NCI-H69 (cell line): Measurements from ENCODE around the gene SLFNL1.

Experiments
- DNase-seq: peaks from one replicate; lab custom pipeline; 2025; lab: John Stamatoyannopoulos, UW

SLFNL1 gene

DNA sequence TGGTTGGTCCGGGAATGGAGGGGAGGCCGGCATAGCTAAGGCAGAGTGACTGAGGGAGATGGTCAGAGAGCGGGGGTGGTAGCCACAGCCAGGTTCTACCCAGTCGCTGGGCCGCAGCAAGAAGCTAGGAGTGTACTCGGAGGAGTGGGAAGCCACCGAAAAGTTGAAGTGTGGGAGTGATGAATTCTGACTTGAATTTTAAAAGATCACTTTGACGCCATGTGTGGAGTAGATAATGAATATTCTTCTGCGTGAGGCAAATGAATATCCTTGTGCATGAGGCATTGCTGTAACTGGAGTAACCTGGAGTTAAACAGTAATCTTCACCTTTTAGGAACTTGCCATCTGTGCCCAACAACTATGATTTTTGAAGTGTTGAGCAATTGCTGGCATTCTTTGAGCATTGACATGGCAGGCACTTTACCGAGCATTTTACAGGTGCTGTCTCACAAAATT, 35.2 kb downstream of the SLFNL1 start:
- no peak for DNase-seq

DNA sequence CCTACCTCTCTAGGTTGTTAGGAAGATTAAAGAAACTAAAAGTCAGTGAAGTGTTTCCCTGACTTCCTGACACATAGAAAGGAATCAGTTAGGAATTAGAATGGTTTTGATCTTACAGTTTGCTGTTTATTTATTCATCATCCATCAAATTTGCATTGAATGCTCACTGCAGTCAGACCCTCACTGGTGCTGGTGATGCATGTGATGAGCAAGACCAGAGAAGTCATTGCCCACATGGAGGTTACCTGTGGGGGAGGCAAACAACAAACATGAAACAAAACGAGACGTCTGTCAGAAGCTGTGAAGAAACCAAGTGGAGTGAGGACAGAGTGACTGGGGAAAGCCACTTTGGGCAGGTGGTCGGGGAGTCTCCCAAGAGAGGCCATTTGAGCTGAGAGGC, 35.6 kb downstream of the SLFNL1 start:
- no peak for DNase-seq

DNA sequence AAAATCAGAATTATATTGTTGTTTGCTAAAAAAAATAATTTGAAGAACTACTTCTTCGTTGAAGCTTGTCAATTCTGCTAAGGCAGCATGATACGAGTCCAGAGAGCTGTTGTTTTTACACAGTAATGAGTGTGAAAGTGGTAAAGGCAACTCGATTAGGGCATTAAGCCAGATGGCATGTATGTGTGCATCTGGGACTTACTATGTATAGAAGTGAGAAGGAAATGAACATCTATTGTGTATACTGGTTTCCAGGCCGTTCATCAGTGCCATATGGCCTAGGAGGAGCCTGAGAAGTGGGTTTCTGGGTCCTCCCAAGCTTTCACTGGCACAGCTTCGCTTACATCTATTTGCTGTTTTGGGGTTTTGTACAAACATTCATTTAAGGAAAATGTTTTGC, 36.4 kb downstream of the SLFNL1 start:
- DNase-seq, result peak; percentile 23

DNA sequence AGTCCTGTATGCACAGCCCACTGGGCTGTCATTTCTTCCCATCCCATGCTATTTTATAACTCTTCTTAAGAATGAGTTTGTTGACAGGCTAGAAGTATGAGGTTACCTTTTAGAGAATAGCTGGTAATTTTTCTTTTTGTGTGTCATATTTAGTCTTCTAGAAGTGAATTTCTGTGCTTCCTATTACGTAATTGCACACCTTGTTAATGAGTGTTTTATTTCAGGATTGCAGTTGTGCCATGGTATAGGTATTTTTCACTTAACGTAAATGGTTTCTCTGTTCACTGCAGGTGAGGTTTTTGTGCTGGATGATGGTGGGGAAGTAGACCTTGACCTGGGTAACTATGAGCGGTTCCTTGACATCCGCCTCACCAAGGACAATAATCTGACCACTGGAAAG, 37.0 kb downstream of the SLFNL1 start:
- DNase-seq, result no peak

DNA sequence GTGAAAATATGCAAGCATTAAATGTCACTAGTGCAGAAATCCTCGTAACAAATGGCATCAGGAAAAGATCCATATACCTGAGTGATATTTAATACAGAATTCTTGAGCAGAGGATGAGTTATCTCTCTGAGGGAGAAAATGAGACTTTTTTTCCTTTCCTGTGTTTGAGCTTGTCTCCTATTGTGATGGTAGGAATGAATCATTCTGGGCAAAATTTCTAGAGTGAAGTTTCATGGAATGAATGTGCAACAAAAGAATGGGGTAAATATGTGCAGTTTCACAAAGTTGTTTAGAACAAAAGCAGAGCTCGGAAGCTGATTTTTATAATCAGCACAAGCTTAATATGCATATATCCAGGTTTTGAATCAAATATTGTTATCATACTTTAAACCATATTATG, 37.5 kb downstream of the SLFNL1 start:
- no peak for DNase-seq

DNA sequence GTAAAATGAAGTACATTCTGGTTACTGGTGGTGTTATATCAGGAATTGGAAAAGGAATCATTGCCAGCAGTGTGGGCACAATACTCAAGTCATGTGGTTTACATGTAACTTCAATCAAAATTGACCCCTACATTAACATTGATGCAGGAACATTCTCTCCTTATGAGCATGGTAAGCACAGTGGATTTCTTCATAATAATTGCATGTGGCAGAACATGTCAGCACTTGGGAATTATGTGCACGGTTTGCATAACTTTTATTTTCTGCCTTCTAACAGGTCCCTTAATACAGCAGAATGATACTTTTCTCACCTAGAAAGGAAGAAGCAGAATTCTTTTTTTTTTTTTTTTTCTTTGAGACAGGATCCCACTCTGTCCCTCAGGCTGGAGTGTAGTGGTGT, 38.2 kb downstream of the SLFNL1 start:
- DNase-seq, result no peak

DNA sequence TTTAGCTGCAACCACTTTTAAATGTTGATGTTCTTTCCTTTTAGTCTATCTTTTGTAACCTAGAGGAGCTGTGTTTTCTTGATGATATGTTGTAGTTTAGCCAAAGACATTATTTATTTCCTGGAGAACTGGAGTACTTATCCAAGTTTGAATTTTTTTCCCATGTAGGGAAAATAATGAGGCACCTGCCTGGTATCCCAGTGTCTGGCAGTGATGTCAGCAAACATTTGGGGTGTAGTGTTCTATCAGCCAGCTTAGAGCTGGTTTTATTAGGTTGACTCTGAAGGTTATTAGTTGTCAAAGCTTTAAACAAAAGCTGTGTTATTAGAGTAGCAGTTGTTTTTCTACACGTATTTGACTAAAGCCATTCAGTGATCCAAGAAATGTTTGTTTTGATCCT, 38.8 kb downstream of the SLFNL1 start:
- no peak for DNase-seq

DNA sequence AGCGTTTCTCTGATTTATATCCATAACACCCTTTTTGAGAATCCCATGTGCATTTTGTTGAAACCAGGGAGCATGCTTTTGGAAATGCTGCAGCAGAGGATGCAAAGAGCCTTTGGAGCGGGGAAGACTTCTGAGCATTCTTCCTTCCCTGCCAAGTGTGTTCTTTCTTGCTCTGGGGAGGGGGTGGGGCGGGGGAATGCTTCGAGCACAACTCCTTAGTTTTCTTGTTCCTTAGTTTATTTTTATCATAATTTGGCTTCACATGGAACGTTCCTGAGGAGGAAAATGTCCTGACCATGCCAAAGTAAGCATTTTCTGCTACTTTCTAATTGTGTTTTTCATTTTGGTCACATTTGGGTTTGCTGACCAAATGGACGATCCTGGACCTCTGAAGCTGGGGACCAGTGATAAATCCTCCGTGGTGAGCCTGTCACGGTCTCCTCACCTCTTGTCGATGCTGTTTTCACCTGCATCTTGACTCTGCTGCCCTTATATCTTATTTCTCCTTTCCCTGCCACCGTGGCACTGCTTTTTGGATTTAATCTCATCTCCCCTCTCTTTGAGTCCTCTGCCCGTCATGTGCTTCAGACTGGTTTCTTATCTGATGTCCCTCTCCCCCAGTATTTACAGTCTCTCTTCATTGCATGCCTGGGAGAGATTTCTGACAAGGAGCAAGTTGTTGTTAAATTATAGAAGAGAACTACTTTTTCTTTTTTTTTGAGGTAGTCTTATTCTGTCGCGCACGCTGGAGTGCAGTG, 39.7 kb downstream of the SLFNL1 start:
- no peak for DNase-seq

DNA sequence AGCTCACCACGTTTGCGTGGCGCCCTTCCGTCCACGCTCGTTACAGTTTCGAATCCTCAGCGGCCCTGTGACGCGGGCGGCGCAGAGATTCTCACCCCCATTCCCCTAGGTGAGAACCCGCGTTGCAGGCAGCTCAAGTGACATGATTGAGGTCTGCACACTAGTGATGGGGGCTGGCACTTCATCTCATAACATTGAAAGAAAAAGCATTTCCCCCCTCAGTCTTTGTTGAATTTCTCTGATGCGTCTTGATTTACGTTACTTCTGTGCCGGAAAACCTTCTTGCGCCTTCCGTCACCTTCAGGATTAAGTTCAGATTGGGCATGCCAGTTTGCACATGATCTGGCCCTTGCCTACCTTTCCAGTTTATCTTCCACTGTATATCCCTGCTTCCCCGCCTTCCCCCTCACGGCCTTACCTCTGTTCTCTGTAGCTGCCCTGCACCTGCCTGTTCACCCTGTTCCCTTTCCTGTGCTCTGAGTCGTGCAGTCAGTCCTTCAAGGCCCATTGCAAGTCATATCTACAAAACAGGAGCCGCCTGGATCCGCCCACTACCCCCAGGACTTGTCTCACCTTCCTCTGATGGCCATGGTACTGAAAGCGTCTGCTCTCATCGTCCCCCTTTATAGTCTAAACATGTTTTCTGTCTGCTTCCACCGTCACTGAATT, 40.9 kb downstream of the SLFNL1 start:
- peak; percentile 47 for DNase-seq

DNA sequence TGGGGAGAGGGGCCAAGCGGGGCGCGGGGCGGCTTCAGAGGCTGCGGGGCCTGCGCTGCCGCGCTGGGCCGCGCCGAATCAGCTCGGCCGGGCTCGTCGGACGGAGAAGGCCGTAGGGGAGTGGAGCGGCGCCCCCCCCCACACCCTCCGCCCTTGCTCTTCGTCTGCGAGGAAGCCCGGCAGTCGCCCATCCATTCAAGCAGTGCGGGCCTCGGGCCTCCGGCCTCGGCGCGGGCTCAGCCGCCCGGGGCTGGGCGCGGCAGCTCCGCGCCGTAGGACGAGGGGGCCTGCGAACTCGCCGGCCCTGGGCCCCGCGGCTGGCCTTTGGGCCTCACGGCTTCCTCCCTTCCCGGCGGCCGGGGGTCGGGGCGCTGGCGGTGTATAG, 41.5 kb downstream of the SLFNL1 start:
- no peak for DNase-seq

DNA sequence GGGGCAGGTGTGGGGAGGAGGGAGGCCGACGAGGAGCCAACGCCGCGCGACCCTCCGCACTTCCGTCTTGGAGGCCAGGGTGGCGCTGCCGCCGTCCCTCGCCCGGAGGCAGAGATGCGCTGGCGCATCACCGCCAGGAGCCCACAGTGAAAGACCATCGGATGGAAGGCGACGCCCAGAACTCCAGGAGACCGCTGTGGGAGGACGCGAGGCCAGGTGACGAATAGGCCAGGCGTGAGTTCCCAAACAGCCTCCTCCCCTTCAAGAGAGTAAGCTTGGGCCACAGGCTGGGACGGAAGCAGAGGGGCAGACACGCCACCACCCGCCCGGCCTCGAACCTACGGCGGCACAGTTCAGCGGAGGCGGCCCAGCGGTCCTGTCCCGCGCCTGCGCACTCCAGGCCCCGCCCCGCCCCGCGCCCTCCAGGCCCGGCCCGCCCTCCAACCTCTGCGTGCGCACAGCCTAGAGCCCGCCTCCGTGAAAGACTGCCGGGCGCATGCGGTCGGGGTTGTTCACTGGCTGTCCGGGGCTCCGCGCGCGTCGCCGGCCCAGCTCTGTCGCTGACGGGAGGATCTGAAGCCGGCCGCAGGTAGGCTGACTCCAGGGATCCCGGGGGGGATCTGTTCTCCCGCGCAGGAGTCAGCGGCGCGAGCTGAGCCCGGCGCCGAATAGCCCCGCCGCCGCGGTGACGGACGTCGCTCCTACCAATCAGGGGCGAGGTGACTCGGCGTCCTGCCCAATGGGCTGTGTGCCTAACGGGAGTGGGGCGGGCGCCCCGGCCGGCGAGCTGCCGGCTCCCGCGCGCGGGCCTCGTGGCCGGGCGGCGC, 42.1 kb downstream of the SLFNL1 start, which contains the start of gene CTPS1:
Gene CTPS1, plus strand, starts transcription at position 456 of the 827 bp plus-strand sequence. CDS start 3,595 bp downstream, outside the sequence.
- peak; percentile 95 for DNase-seq

DNA sequence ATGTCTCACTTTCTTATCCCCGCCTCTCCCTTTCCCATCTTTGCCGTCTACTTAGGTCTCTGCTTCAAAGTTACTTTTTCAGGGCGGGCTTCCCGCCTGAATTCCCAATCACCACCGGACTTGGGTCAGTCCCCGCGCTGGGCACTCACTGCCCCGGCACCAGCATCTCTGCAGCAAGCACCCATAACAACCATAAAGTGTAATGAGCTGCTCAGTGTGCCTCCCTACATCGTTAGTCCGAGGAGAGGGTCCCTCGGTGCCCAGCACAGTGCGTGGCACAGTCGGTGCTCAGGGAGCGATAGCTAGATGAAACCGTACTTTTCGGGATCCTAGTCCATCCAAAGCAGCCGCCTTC, 42.7 kb downstream of the SLFNL1 start:
- DNase-seq, result no peak

DNA sequence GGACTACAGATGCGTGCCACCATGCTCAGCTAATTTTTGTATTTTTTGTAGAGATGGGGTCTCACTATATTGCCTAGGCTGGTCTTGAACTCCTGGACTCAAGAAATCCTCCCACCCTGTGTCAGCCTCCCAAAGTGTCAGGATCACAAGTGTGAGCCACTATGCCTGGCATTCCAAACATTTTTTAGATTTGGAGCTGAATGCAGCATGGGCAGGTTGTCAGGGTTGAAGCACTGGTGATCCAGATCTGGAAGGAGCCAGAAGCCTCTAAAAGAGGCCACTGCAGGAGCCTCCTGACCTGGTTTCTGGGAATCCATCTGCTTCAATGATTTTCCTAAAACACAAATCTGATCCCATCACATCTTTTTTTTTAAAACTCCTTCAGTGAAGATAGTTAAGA, 43.8 kb downstream of the SLFNL1 start:
- no peak for DNase-seq

DNA sequence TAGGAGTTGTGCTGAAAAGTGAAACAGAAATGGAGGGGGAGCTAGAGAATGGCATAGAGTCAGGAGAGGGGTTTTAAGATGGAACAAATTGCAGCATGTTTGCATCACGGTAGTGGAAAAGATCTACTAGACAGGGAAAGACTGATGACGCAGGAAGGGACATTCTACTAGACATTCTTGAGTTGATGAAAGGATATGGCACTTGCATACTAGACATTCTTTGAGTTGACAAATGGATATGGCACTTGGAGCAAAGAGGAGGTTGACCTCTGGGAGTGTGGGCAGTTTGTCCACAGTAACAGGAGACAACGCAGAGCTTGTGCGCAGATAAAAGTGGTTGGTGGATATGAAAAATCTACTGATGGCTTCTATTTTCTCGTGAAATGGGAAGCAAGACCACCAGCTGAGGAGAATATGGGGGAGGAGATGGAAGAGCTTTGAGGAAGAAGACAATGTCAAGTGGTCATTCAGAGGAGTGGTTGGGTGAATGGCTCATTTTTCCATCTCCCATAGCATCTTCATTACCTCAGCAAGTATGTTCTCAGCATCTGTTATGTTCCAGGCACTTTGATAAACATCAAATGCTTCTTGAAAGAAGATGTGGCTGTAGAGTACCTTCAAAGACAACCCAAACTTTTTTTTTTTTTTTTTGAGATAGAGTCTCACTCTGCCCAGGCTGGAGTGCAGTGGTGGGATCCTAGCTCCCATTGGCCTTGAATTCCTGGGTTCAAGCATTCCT, 44.4 kb downstream of the SLFNL1 start:
- DNase-seq, result no peak

DNA sequence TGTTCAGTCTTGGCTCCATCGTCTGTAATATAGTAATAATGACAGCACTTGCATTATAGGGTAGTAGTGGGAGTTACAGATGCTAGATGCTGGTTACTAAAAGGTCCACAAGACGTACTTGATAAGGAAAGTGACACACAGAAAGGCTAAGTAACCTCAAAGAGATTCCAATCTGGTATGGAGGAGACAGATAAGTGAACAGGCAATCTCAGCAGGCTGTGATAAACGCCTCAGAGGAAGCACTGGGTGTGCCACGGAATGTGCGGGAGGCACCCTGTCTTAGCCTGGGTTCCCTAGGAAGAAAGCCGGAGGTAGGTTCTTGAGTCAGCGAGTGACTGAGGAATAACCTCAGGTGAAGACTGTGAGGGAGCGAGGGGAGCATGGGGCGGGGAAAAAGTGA, 46.6 kb downstream of the SLFNL1 start:
- no peak for DNase-seq

DNA sequence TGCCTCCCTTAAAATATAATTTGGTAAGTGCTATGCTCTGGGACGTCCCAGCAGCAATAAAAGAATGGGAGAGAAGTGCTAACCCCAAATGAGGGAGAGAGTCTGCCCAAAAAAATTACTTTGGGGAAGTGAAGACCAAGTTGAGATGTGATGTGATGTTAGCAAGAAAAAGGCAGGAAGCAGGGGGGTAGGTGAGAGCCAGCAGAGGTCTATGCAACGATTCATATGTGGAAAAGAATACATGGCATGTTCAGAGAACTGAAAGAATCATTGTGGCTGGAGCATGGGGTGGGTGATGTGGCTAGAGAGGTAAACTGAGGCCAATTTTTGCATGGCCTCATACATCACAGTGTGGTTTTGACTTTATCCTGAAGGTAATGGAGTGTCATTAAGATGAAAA, 47.6 kb downstream of the SLFNL1 start:
- no peak for DNase-seq

DNA sequence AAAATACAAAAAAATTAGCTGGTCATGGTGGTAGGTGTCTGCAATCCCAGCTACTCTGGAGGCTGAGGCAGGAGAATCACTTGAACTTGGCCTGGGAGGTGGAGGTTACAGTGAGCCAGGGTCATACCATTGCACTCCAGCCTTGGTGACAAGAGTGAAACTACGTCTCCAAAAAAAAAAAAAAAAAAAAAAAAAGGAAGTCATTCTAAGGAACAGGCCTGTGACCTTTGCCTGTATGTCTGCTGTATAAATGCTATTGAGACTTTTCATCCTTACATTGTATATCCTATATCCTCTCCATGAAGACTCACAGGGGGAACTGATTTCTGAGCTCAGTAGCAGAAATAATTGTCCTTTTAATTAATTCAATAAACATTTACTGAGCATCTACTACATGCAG, 49.6 kb downstream of the SLFNL1 start:
- no peak for DNase-seq

DNA sequence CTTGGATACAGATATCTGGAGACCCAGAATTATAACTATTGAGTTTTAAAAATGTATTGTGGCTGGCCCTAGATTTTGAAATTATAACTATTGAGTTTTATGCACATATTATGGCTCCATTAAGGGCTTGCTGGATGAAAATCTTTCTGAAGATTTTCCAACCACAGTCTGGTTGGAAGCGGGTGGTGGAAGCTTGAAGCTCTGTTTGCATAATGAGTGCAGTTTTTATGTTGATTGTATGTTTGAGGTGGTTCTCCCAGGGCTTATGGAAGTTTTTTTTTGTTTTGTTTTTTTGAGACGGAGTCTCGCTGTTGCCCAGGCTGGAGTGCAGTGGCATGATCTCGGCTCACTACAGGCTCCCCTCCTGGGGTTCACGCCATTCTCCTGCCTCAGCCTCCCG, 52.1 kb downstream of the SLFNL1 start:
- DNase-seq, result no peak

DNA sequence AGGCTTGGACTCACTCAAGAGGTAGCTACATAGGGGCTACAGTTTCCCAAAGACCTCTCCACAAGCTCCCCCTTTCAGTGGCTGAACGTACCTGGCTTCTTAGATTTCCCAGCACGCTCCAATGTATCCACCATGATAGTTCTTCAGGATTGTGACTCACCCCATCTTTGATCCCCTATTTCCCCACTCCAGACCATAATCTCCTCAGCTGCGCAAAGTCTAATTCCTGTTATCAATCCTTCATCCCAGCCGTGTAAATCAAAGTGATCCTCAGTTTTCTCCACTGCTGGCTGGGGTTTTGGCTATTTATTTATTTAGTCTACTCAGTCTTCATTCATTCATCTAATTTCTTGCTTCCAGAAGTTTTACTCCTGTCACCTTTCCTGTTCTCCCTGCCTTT, 55.1 kb downstream of the SLFNL1 start:
- DNase-seq, result no peak
